SW 1271 (cell line): ENCODE data around the gene GREM1.

Experiments used
- DNase-seq, 2 experiments: peaks; one replicate each; lab custom pipeline; 2025; lab: John Stamatoyannopoulos, UW

The GREM1 gene

GRCh38 chr15:32781781-32782180 lies 64.0 kb downstream of the GREM1 start:
- DNase-seq, result peak in 1 of 2 experiments; percentile 11

- no peak for DNase-seq
Observed at GRCh38 chr15:32784581-32784980, 66.8 kb downstream of the GREM1 start.

DNA sequence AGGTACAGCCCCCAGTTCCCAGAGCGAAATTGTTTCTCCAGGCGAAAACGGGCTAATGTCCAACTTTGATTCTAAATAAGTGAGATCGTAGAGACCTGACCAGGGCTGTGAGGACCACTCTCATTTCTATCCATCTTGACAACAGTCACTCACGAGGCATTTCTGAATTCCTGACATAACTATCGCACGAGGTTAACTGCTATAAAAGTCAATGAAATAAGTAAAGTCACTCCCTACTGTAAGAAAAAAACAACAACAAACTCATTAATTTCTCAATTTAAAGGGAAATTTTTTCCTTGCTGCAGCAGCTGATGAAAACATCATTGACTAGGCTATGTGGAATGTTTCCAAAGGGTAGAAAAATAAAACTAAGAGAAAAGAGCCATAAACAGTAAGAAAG lies 69.1 kb downstream of the GREM1 start:
- no peak for DNase-seq

DNA sequence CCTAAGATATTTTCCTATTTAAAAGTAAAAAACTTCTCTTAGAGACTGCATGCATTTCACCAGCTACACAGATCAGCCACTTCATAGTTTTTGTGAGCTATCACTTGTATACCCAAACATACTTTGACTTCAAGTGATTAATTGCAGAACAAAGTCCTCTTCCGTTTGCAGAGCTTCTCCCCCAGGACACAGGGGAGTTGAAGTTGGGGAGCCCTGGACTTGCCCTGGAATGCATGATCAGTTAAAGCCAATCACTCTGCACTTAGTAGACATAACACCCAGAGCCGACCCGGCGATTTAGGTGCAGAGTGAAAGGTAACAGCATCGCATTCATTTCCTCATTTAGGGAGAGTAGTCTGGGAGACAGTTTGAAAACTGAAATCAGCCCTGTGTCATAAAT lies 70.1 kb downstream of the GREM1 start:
- DNase-seq, result no peak

GRCh38 chr15:32790352-32790999 lies 72.7 kb downstream of the GREM1 start:
- DNase-seq, result no peak

DNA sequence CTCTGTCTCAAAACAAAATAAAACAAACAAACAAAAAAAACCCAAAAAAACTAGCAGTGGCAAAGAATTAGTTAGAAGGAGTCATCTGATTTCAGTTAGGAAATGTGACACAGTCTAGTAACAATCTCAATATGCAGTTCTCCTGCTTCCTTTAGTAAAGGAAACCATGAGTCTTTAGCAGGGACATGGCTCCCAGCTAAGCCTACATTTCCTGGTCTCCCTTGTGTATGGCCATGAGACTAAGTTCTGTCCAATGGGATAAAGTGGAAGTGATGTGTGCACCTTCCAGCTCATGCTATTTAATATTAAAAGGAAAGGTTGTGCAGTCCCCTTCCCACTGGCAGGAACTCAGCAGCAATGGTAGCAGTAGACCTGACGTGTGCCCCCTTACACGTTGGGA lies 74.6 kb downstream of the GREM1 start:
- no peak for DNase-seq
